Kidney (tissue), 14 donors: ENCODE data around the gene TRAF3. TPM values are rescaled to one million over a fixed set of nuclear protein-coding genes. Genes with fewer than 3 reads are reported as not detected.

ENCODE experiments used
- DNase-seq, 5 donors: peaks; one replicate each; pipeline ENCODE4 v3.0.0-alpha.2; 2013 to 2020
- FAIRE-seq: peaks from 2 replicates; lab custom pipeline; 2012; peaks lifted over from hg19 to GRCh38; lab: Jason Lieb, UNC
- H3K27ac ChIP-seq, 2 donors: one replicate each; pipeline ENCODE4 v1.7.0; 2013; ENCODE audit warnings: low read depth in 2 of 2, low read length in 2 of 2, inconsistent platforms in 1 of 2
- H3K27me3 ChIP-seq: one replicate; pipeline ENCODE4 v1.7.1; 2013; ENCODE audit warnings: low read length, inconsistent platforms; ENCODE audit not compliant: control insufficient read depth, insufficient read depth
- H3K36me3 ChIP-seq, 3 donors: one replicate each; pipeline versions ENCODE4 v1.7.0 to v1.7.1; 2013; ENCODE audit warnings: low read length in 3 of 3, control low read depth in 1 of 3, inconsistent platforms in 1 of 3; ENCODE audit not compliant: insufficient read depth in 3 of 3, control insufficient read depth in 2 of 3
- H3K4me1 ChIP-seq, 3 donors: one replicate each; pipeline versions ENCODE4 v1.7.0 to v1.7.1; 2013; ENCODE audit warnings: low read length in 3 of 3, inconsistent platforms in 1 of 3, low read depth in 1 of 3; ENCODE audit not compliant: control insufficient read depth in 2 of 3, insufficient read depth in 2 of 3
- H3K4me3 ChIP-seq, 3 donors: one replicate each; pipeline versions ENCODE4 v1.7.0 to v1.8.1; 2013; ENCODE audit warnings: low read length in 3 of 3, control low read depth in 1 of 3, inconsistent platforms in 1 of 3
- H3K9ac ChIP-seq, 3 donors: one replicate each; pipeline versions ENCODE4 v1.7.0 to v1.7.1; 2013; ENCODE audit warnings: low read length in 3 of 3, control low read depth in 1 of 3, inconsistent platforms in 1 of 3
- H3K9me3 ChIP-seq, 3 donors: one replicate each; pipeline versions ENCODE4 v1.7.0 to v1.7.1; 2013; ENCODE audit warnings: low read length in 3 of 3, control low read depth in 1 of 3, inconsistent platforms in 1 of 3; ENCODE audit not compliant: control insufficient read depth in 2 of 3, insufficient read depth in 1 of 3
- CTCF ChIP-seq: IDR thresholded peaks from 3 replicates; pipeline ENCODE4 v1.5.1; 2012; ENCODE audit warnings: mild to moderate bottlenecking, moderate library complexity, borderline replicate concordance; ENCODE audit not compliant: insufficient read depth; ENCODE audit errors: extremely low read depth
- intact Hi-C: fragments of 100-400 bp; cut with DNase I; formaldehyde crosslinking; loops from one replicate; pipeline ENCODE4 v1.11.1; 2022
- polyA plus RNA-seq: library from polyadenylated mRNA; stranded (reverse); fragments of 350-450 nt; fragmentation: Illumina TruSeq; extraction: RNeasy Lipid Tissue Mini Kit (QIAGEN cat#74804); gene quantifications from one replicate; pipeline ENCODE4 v1.2.3, GENCODE V29; 2014; ENCODE audit warnings: low read depth, low replicate concordance; ENCODE audit not compliant: insufficient read depth
- total RNA-seq: library from RNA; stranded (reverse); fragmentation: NEBNext Ultra II Directional; extraction: Animal tissue kit (Norgen Biotek cat#: 25700); gene quantifications from one replicate; pipeline ENCODE4 v1.2.1, GENCODE V29; 2021
- donor health status: control.
- donor health status: control.
- donor health status: control.
- donor health status: control.
- donor health status: control.
- donor health status: DM: yes; HTN: yes; CAD: no.
- donor health status: Normal renal cell carcinoma (clear cell type).

The TRAF3 gene
- total and polyA plus RNA-seq, 2 donors from 2014 or later: 5.2 to 35.4 TPM

- no peaks in the 10 kb centered on the region for H3K4me1 ChIP-seq
- DNase-seq: peak in 1 of 5 donors; percentile 16
- peaks cover 2 to 71% (median 50%) of the 10 kb centered on the region in 3 donors for H3K36me3 ChIP-seq
- H3K9ac ChIP-seq: no peak overlapping the region
- H3K9me3 ChIP-seq: no peaks in the 10 kb centered on the region
- FAIRE-seq: no peak
- intact Hi-C loops: no loop called here
- H3K4me3 ChIP-seq: no peak overlapping the region
- H3K27ac ChIP-seq: no peak overlapping the region
- H3K27me3 ChIP-seq: no peaks in the 10 kb centered on the region
- TF ChIP-seq CTCF: no peak
Observed at GRCh38 chr14:102951799-102952198, 174.6 kb downstream of the TRAF3 start.

- no peak overlapping the region for H3K4me3 ChIP-seq
- H3K27me3 ChIP-seq: no peaks in the 10 kb centered on the region
- no peak overlapping the region for H3K9ac ChIP-seq
- intact Hi-C loops: no loop called here
- H3K36me3 ChIP-seq: peaks cover 2 to 67% (median 50%) of the 10 kb centered on the region in 3 donors
- TF ChIP-seq CTCF: no peak
- no peaks in the 10 kb centered on the region for H3K9me3 ChIP-seq
- no peaks in the 10 kb centered on the region for H3K4me1 ChIP-seq
- no peak for FAIRE-seq
- H3K27ac ChIP-seq: no peak overlapping the region
- peak in 1 of 5 donors; percentile 40 for DNase-seq
Observed at GRCh38 chr14:102952276-102952675, 175.0 kb downstream of the TRAF3 start.

GRCh38 chr14:102953100-102953499 lies 175.9 kb downstream of the TRAF3 start:
- peaks cover 2 to 73% (median 49%) of the 10 kb centered on the region in 3 donors for H3K36me3 ChIP-seq
- intact Hi-C loops: no loop called here
- H3K4me1 ChIP-seq: no peaks in the 10 kb centered on the region
- no peak overlapping the region for H3K27ac ChIP-seq
- TF ChIP-seq CTCF: no peak
- H3K9me3 ChIP-seq: no peaks in the 10 kb centered on the region
- FAIRE-seq: no peak
- peak in 1 of 5 donors; percentile 43 for DNase-seq
- H3K27me3 ChIP-seq: no peaks in the 10 kb centered on the region
- no peak overlapping the region for H3K4me3 ChIP-seq
- H3K9ac ChIP-seq: no peak overlapping the region

- H3K4me3 ChIP-seq: no peak overlapping the region
- H3K4me1 ChIP-seq: no peaks in the 10 kb centered on the region
- H3K9ac ChIP-seq: no peak overlapping the region
- peak in 1 of 5 donors; percentile 62 for DNase-seq
- intact Hi-C loops: no loop called here
- peaks cover 2 to 75% (median 50%) of the 10 kb centered on the region in 3 donors for H3K36me3 ChIP-seq
- FAIRE-seq: no peak
- H3K27ac ChIP-seq: no peak overlapping the region
- no peaks in the 10 kb centered on the region for H3K27me3 ChIP-seq
- no peak for TF ChIP-seq CTCF
- no peaks in the 10 kb centered on the region for H3K9me3 ChIP-seq
Observed at GRCh38 chr14:102954081-102954789, 177.0 kb downstream of the TRAF3 start.
